Prostate gland (tissue), 2 donors: ENCODE measurements around the gene GPR3.

ENCODE experiments used
- POLR2A ChIP-seq: fragments of 450-650 bp; IDR thresholded peaks from one replicate; pipeline ENCODE4 v1.6.1; 2016; ENCODE audit warnings: antibody characterized with exemption, mild to moderate bottlenecking
- POLR2AphosphoS5 ChIP-seq: sonication (generic); formaldehyde crosslinking; IDR thresholded peaks from one replicate; pipeline ENCODE4 v1.6.1; 2017; ENCODE audit warnings: antibody characterized with exemption
- TF ChIP-seq, protein P1 (sequence below), 4 experiments: fragments of 200-600 bp in 2 of 4; fragments of 450-650 bp in 2 of 4; sonication (generic) in 2 of 4; IDR thresholded peaks; 1 replicate in 3 of 4; 2 replicates in 1 of 4; pipeline ENCODE4 v1.5.1; 2016 to 2019; ENCODE audit warnings: antibody characterized with exemption in 4 of 4, mild to moderate bottlenecking in 2 of 4, moderate library complexity in 2 of 4

- TF ChIP-seq, protein P1, sequence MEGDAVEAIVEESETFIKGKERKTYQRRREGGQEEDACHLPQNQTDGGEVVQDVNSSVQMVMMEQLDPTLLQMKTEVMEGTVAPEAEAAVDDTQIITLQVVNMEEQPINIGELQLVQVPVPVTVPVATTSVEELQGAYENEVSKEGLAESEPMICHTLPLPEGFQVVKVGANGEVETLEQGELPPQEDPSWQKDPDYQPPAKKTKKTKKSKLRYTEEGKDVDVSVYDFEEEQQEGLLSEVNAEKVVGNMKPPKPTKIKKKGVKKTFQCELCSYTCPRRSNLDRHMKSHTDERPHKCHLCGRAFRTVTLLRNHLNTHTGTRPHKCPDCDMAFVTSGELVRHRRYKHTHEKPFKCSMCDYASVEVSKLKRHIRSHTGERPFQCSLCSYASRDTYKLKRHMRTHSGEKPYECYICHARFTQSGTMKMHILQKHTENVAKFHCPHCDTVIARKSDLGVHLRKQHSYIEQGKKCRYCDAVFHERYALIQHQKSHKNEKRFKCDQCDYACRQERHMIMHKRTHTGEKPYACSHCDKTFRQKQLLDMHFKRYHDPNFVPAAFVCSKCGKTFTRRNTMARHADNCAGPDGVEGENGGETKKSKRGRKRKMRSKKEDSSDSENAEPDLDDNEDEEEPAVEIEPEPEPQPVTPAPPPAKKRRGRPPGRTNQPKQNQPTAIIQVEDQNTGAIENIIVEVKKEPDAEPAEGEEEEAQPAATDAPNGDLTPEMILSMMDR (IDR thresholded peaks at IDR 0.05) = no peak
- TF ChIP-seq POLR2A = peak; percentile 46
- peak; percentile 75 for TF ChIP-seq POLR2AphosphoS5
Observed at GRCh38 chr1:27348861-27349783, 43.3 kb upstream of the GPR3 start.
